Trophoblast cell (in vitro differentiated cells and primary cell): Measurements from ENCODE around the gene GATA3.
A peak's percentile ranks its signal among the peaks of the same experiment; 100 is the strongest.

Source experiments
- DNase-seq, 2 donors: peaks; one replicate each; pipeline ENCODE4 v3.0.0-alpha.2; 2016
- H2AFZ ChIP-seq: 2 replicates; pipeline ENCODE4 v1.6.1; 2013; ENCODE audit warnings: low read length, moderate library complexity, mild to moderate bottlenecking; ENCODE audit not compliant: insufficient read depth, poor library complexity
- H2AK5ac ChIP-seq: 2 replicates; pipeline ENCODE4 v1.6.1; 2013; ENCODE audit warnings: mild to moderate bottlenecking, low read length
- H2BK120ac ChIP-seq: 2 replicates; pipeline ENCODE4 v1.6.1; 2013; ENCODE audit warnings: low read length, mild to moderate bottlenecking, moderate library complexity; ENCODE audit not compliant: insufficient read depth, poor library complexity
- H2BK12ac ChIP-seq: 2 replicates; pipeline ENCODE4 v1.6.1; 2013; ENCODE audit warnings: mild to moderate bottlenecking, low read length, moderate library complexity
- H2BK5ac ChIP-seq: 2 replicates; pipeline ENCODE4 v1.6.1; 2013; ENCODE audit warnings: low read length, low read depth, moderate library complexity, mild to moderate bottlenecking; ENCODE audit not compliant: poor library complexity
- H3K14ac ChIP-seq: 2 replicates; pipeline ENCODE4 v1.6.1; 2013; ENCODE audit warnings: mild to moderate bottlenecking, low read length
- H3K18ac ChIP-seq: 2 replicates; pipeline ENCODE4 v1.6.1; 2013; ENCODE audit warnings: mild to moderate bottlenecking, low read length
- H3K23ac ChIP-seq: 2 replicates; pipeline ENCODE4 v1.6.1; 2013; ENCODE audit warnings: low read length
- H3K27ac ChIP-seq: 2 replicates; pipeline ENCODE4 v1.5.1; 2013; ENCODE audit warnings: low read depth, mild to moderate bottlenecking, inconsistent platforms, low read length, moderate library complexity
- H3K27me3 ChIP-seq: 2 replicates; pipeline ENCODE4 v1.6.1; 2013; ENCODE audit warnings: inconsistent platforms, mild to moderate bottlenecking, low read length, moderate library complexity; ENCODE audit not compliant: insufficient read depth
- H3K36me3 ChIP-seq, 2 experiments: 1 replicate in 1 of 2; 2 replicates in 1 of 2; pipeline ENCODE4 v1.6.1; 2013; ENCODE audit warnings: low read length in 2 of 2, mild to moderate bottlenecking in 2 of 2, moderate library complexity in 1 of 2; ENCODE audit not compliant: insufficient read depth in 2 of 2, control insufficient read depth in 1 of 2
- H3K4ac ChIP-seq: 2 replicates; pipeline ENCODE4 v1.6.1; 2013; ENCODE audit warnings: low read depth, mild to moderate bottlenecking, low read length, moderate library complexity
- H3K4me1 ChIP-seq, 2 experiments: 1 replicate in 1 of 2; 2 replicates in 1 of 2; pipeline ENCODE4 v1.6.1; 2013; ENCODE audit warnings: low read length in 2 of 2, mild to moderate bottlenecking in 2 of 2, moderate library complexity in 1 of 2; ENCODE audit not compliant: insufficient read depth in 2 of 2, control insufficient read depth in 1 of 2
- H3K4me2 ChIP-seq: 2 replicates; pipeline ENCODE4 v1.6.1; 2013; ENCODE audit warnings: inconsistent platforms, mild to moderate bottlenecking, low read length, moderate library complexity
- H3K4me3 ChIP-seq: 2 replicates; pipeline ENCODE4 v1.5.1; 2013; ENCODE audit warnings: mild to moderate bottlenecking, low read depth, low read length, inconsistent platforms
- H3K79me1 ChIP-seq: one replicate; pipeline ENCODE4 v1.6.1; 2013; ENCODE audit warnings: low read length
- H3K79me2 ChIP-seq: 2 replicates; pipeline ENCODE4 v1.6.1; 2013; ENCODE audit warnings: low read length, mild to moderate bottlenecking; ENCODE audit not compliant: control insufficient read depth, insufficient read depth, poor library complexity
- H3K9ac ChIP-seq: 2 replicates; pipeline ENCODE4 v1.6.1; 2013; ENCODE audit warnings: mild to moderate bottlenecking, low read length
- H3K9me3 ChIP-seq: 2 replicates; pipeline ENCODE4 v1.6.1; 2013; ENCODE audit warnings: low read depth, mild to moderate bottlenecking, control low read depth, inconsistent platforms, low read length; ENCODE audit not compliant: insufficient read depth
- H4K12ac ChIP-seq: 2 replicates; pipeline ENCODE4 v1.6.1; 2013; ENCODE audit warnings: low read depth, mild to moderate bottlenecking, low read length, moderate library complexity
- H4K8ac ChIP-seq: 2 replicates; pipeline ENCODE4 v1.6.1; 2013; ENCODE audit warnings: low read depth, mild to moderate bottlenecking, low read length, moderate library complexity
- H4K91ac ChIP-seq: one replicate; pipeline ENCODE4 v1.6.1; 2013; ENCODE audit warnings: low read depth, mild to moderate bottlenecking, low read length, moderate library complexity
- WGBS: extraction: QIAGEN DNeasy Blood & Tissue Kit; methylation state at CpG from one replicate; pipeline ENCODE4 v1.1.7; 2013; ENCODE audit warnings: missing lambda C conversion rate; ENCODE audit not compliant: insufficient read length, insufficient coverage; ENCODE audit errors: extremely low coverage; 5-methylcytosine and 5-hydroxymethylcytosine counted together

Gene GATA3

GRCh38 chr10:8033812-8034465 lies 20.5 kb upstream of the GATA3 start:
- H2AFZ ChIP-seq = no peak overlapping the region
- no peak overlapping the region for H4K12ac ChIP-seq
- H3K79me1 ChIP-seq = no peaks in the 10 kb centered on the region
- no peaks in the 10 kb centered on the region for H3K36me3 ChIP-seq
- peak overlapping the region; percentile 50 for H3K4me2 ChIP-seq
- no peak overlapping the region for H3K4ac ChIP-seq
- H3K27ac ChIP-seq = no peak overlapping the region
- no peak overlapping the region for H3K23ac ChIP-seq
- H2BK120ac ChIP-seq = no peak overlapping the region
- no peaks in the 10 kb centered on the region for H3K79me2 ChIP-seq
- no peak overlapping the region for H3K9ac ChIP-seq
- no peak overlapping the region for H3K4me3 ChIP-seq
- H4K8ac ChIP-seq = no peak overlapping the region
- peaks cover 2% of the 10 kb centered on the region for H3K9me3 ChIP-seq
- WGBS = no CpG with 5 or more reads among the region's 45 CpGs
- no peak overlapping the region for H2AK5ac ChIP-seq
- no peak for DNase-seq
- peaks cover 14 to 20% of the 10 kb centered on the region in 2 experiments for H3K4me1 ChIP-seq
- H2BK5ac ChIP-seq = no peak overlapping the region
- no peak overlapping the region for H3K18ac ChIP-seq
- no peak overlapping the region for H4K91ac ChIP-seq
- H3K14ac ChIP-seq = no peak overlapping the region
- H3K27me3 ChIP-seq = peaks cover 54% of the 10 kb centered on the region
- H2BK12ac ChIP-seq = no peak overlapping the region

DNA sequence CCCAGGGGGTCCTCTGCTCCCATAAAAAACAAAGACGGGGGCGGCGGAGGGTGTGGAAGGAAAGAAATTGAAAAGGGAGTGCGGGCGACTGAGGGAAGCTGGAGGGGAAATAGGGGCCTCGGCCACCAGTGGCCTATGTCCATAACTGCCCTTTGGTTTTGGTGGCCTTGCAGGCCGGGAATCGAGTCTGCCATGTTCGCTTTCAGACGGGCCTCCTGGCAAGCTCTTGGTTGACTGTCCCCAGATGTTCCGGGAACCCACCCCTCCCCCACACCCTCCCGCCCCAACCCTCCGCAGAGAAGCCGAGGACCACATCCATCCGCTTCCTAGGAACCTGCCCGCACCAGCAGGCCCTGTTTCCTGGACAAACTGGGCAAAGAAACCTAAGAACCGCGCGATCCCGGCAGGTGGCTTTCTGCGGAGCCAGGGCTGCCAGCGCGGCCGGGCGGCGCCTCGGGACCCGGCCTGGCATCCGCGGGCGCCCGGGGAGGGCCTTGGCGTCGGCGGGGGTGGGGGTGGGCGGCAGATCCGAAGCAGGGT lies 20.0 kb upstream of the GATA3 start:
- Histone ChIP-seq H2BK12ac (no peak overlapping the region), H3K4ac (no peak overlapping the region), H3K9me3 (peaks cover 2% of the 10 kb centered on the region), H3K36me3 (no peaks in the 10 kb centered on the region), H3K79me1 (no peaks in the 10 kb centered on the region), H4K91ac (no peak overlapping the region), H3K27ac (no peak overlapping the region), H2AK5ac (no peak overlapping the region), H3K79me2 (no peaks in the 10 kb centered on the region), H3K23ac (no peak overlapping the region), H3K27me3 (peaks cover 60% of the 10 kb centered on the region), H3K4me1 (peaks cover 14 to 20% of the 10 kb centered on the region in 2 experiments), H2BK5ac (no peak overlapping the region), H4K12ac (no peak overlapping the region), H3K18ac (no peak overlapping the region), H3K14ac (no peak overlapping the region), H3K9ac (no peak overlapping the region), H3K4me3 (no peak overlapping the region), H3K4me2 (peak overlapping the region; percentile 50), H4K8ac (no peak overlapping the region), H2AFZ (no peak overlapping the region), H2BK120ac (no peak overlapping the region)
- DNase-seq = no peak
- WGBS = no CpG with 5 or more reads among the region's 37 CpGs

GRCh38 chr10:8035006-8035640 lies 19.4 kb upstream of the GATA3 start:
- Histone ChIP-seq H3K79me2 (no peaks in the 10 kb centered on the region), H3K27me3 (peaks cover 61% of the 10 kb centered on the region), H3K4me1 (peaks cover 14 to 20% of the 10 kb centered on the region in 2 experiments), H2BK5ac (no peak overlapping the region), H3K18ac (no peak overlapping the region), H3K4ac (no peak overlapping the region), H4K12ac (no peak overlapping the region), H3K4me2 (peak overlapping the region; percentile 50), H3K9ac (no peak overlapping the region), H3K4me3 (no peak overlapping the region), H2BK120ac (no peak overlapping the region), H4K8ac (no peak overlapping the region), H3K9me3 (peaks cover 2% of the 10 kb centered on the region), H3K27ac (no peak overlapping the region), H3K23ac (no peak overlapping the region), H4K91ac (no peak overlapping the region), H3K14ac (no peak overlapping the region), H2AFZ (no peak overlapping the region), H2AK5ac (no peak overlapping the region), H2BK12ac (no peak overlapping the region), H3K36me3 (no peaks in the 10 kb centered on the region), H3K79me1 (no peaks in the 10 kb centered on the region)
- no CpG with 5 or more reads among the region's 32 CpGs for WGBS
- no peak for DNase-seq

- peak overlapping the region; percentile 59 for H3K4me2 ChIP-seq
- no peak overlapping the region for H3K14ac ChIP-seq
- H2BK120ac ChIP-seq = no peak overlapping the region
- H3K79me2 ChIP-seq = no peaks in the 10 kb centered on the region
- H2BK5ac ChIP-seq = no peak overlapping the region
- peaks cover 2% of the 10 kb centered on the region for H3K9me3 ChIP-seq
- peak overlapping the region; percentile 34 for H3K4me3 ChIP-seq
- H3K9ac ChIP-seq = no peak overlapping the region
- peaks cover 14 to 20% of the 10 kb centered on the region in 2 experiments for H3K4me1 ChIP-seq
- H2AFZ ChIP-seq = no peak overlapping the region
- no peak overlapping the region for H2BK12ac ChIP-seq
- no peak overlapping the region for H4K8ac ChIP-seq
- WGBS = no CpG with 5 or more reads among the region's 47 CpGs
- no peak overlapping the region for H3K18ac ChIP-seq
- no peak overlapping the region for H3K27ac ChIP-seq
- H3K79me1 ChIP-seq = no peaks in the 10 kb centered on the region
- no peak overlapping the region for H4K91ac ChIP-seq
- H3K27me3 ChIP-seq = peaks cover 64% of the 10 kb centered on the region
- H3K36me3 ChIP-seq = no peaks in the 10 kb centered on the region
- no peak overlapping the region for H2AK5ac ChIP-seq
- H3K23ac ChIP-seq = no peak overlapping the region
- no peak for DNase-seq
- no peak overlapping the region for H4K12ac ChIP-seq
- H3K4ac ChIP-seq = no peak overlapping the region
Measured at GRCh38 chr10:8035641-8036470, 18.6 kb upstream of the GATA3 start.
